CD4-positive, alpha-beta T cell treated with Interleukin-1 beta for 1 hour (primary cell): ENCODE data around the gene LILRB3.
"Not testable (repeated sequence)": the region's sequence is repeated elsewhere in the genome, so short reads cannot be mapped to it uniquely, and the experiment has no call there.

Experiments
- DNase-seq, 2 donors: peaks; one replicate each; pipeline ENCODE4 v3.0.0-alpha.2; 2020 to 2022

The LILRB3 gene

DNA sequence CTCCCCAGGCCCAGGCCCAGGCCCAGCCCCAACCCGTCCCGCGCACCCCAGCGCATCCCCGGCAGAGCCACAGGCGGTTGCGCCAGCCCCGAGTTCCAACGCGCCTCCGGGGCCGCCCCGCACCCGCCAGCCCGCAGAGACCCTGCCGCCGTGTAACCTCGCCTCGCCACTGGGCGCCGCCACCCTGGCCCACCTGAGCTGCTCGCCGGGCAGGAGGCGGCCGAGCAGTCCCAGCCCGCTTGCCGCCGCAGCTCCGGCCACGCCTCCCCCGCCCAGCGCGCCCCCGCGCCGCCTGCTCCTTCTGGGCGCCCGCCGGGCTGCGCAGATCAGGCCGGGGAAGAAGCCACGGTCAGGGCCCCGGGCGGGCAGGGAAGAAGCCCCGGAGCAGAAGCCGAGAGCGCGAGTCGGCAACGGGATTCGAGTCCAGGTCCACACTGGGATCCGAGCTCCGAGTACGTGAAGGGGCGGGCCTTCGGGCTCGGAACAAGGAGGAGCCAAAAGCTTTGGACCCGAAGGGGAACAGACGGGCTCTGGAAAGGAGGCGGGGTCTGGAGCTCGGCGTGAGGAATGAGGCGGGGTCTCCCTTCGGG, 33.6 kb downstream of the LILRB3 start, which contains the start of gene MBOAT7:
TSS of gene MBOAT7 (minus strand) at position 436 of the 590 bp plus-strand sequence. CDS start 1,072 bp downstream, outside the sequence.
- DNase-seq = no peak

DNA sequence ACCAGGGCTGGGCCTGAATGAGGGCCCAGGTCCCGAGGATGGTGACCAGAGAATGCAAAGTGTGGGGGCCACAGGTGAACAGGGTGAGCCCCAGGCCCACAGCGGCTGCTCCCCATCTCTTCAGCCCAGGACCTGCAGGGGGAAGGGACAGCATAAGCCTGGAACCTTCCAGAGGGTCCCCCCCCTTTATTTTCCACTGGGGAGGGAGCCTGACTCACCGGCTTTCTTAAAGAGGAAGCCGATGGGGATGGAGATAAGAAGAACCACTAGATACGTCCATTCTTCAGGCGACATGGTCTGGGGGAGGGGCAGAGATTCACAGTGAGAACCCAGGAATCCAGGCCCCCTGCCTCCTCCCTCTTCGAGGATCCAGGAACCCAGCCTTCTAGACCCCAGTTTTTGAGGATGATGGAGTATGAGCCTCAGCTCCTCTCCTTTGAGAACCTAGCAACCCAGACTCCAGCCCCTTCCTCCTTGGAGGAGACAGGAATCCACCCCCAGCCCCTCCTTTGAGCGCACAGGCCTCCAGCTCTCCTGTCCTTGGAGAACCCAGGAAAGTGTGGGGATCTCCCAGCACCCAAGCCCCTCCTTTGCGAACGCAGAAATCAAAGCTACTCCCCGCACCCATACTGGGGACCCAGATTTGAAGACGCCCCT, 34.5 kb downstream of the LILRB3 start:
- DNase-seq = peak; percentile 60 to 66

DNA sequence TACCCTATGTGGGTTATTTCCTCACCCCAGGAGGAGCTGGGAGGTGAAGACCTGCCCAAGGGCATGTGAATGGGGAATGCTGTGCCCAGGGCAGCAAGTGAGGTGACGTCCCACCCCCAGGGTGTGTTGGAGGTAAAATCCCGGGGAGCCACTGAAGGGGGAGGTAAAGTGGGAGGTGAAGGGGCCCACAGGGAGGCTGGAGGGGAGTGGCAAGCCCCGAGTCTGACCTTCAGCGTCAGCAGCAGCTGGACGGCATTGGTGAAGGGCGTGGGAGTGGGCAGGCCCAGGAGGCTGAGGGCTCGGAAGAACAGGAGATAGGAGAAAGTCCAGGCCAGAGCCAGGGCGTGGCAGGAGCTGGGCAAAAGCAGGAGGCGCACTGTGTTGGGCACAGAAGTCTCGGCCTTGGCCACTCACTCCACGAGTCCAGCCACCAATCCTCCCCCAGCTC, 35.8 kb downstream of the LILRB3 start:
- no peak for DNase-seq

DNA sequence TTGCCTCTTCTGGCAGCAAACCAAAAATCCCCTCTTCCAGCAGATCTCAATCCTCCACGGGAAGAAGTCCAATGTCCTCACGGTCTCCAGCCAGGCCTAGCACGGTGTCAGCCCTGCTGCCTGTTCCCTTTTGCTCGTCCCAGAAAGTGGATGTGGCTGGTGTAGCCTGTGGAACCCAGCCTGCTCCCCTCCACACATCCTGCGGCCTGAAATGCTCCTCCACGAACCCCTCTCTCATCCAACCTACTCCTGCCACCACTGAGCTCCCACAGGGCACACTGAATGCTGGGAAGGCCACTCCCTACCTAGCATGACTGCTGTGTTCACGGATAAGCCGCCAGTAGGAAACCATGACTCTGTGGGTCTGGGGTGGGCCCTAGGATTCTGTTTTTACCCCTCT, 36.5 kb downstream of the LILRB3 start:
- DNase-seq = no peak

DNA sequence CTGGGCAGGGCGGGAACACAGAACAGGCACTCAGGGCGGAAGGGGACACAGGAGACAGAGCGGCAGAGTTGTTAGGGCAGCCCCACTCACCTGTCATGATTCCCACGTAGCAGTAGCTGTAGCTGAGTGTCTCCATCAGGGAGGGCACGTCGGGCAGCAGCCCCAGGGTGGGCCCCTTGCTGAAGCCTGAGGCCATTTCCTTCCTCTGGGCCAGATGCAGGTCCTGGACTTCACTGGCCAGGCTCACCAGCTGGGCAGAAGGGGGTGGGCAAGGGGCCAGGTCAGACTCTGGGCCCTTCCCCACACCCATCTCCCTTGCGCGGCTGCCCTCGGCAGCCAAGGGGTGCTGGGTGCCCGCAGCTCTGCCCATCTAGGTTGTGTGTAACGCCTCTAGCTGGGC, 39.4 kb downstream of the LILRB3 start:
- no peak for DNase-seq

- not testable (repeated sequence) for DNase-seq
These were observed 40.9 kb downstream of the LILRB3 start for GRCh38 chr19:54181894-54182293.

DNA sequence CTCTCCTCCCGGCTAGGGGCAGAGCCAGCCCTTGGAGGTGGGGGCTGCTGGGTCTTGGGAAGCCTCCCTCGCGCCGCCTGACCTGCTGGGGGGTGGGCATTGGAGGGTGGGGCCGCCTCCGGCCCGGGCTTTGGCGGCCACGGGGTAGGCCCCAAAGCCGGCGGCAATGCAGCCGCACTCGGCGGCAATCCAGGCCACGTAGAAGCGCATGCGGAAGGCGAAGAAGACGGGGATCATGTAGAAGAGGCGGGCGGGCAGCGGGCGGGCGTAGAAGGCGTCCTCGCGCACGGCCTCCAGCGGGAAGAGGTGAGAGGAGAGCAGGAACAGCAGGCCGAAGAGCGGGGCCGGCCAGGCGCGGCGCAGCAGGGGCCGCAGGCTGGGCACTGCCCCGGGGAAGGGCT, 42.1 kb downstream of the LILRB3 start:
- no peak for DNase-seq

DNA sequence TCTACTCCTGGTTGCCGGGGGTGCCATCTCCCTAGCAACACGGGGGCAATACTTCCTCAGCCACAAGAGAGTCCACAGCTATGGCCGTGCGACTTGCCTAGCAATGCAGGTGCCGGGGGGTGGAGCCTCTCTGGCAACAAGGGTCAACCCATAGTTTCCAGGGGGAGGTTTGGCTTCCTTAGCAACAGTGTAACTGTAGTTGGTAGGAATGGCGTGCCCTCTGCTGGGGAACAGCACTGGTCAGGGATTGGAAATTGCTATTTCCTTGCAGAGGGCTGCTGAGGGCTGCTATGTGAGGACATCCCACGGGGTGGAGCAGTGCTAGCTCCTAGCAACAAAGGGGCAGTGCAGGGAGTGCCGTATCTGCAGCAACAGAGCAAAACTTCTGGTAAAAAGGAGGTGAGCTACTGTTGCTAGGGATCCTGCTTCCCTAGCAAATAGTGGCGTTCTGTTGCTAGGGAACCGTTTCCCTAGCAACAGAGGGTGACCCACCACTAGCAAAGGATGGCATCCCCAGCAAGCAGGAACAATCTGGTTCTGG, 42.8 kb downstream of the LILRB3 start:
- DNase-seq = peak in 1 of 2 donors; percentile 31

DNA sequence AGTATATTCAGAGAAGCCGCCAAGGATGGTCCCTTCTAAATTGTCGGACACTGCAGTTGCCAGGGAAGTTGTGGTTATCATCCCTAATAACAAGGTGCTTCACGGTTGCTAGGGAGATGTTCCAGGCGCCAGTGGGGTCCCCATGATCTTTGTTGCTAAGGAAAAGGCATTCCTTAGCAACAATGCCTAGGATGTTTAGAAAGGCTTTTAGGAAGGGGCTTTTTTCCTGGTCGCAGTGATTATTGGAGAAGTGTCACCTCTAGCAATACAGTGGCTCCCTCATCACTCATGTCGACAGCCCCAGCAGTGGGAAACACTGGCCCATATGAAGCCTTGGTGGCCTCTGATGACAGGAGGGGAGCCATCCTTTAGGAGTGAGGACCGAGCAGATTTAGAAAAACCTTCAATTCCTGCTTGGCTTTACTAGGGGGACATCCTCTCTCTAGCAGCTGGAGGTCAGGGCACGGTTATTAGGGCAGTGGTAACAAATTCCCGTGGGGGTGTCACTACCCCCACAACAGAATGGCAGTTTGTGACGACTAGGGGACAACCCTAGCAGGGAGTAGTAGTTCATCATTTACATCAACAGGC, 43.5 kb downstream of the LILRB3 start:
- no peak for DNase-seq

- DNase-seq = peak; percentile 30 to 42
These were observed 44.1 kb downstream of the LILRB3 start for GRCh38 chr19:54178581-54179261.

GRCh38 chr19:54173951-54174834, 48.6 kb downstream of the LILRB3 start:
- no peak for DNase-seq

DNA sequence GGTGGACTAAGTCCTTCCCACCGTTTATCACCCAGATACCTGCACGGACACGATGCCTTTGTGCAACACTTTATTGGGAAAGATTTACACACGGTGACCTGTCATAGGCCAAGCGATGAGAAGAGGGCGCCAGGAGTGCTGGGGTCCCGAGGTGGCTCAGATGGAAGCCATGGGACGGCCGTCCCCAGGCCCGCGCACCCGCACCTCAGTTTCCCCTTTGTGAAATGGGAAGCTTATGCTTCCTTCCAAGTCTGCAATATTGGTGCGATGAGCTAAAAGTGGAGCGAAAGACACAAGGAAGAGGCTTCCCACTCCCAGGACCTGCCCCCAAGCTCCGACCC, 49.5 kb downstream of the LILRB3 start:
- DNase-seq = no peak

GRCh38 chr19:54172471-54173358, 50.1 kb downstream of the LILRB3 start, which contains the start of gene TMC4:
Gene TMC4 (minus strand): TSS chr19:54173160. CDS start chr19:54173117, 43 bp downstream.
- DNase-seq = peak in 1 of 2 donors; percentile 30

GRCh38 chr19:54171736-54172431, 50.9 kb downstream of the LILRB3 start:
- not testable (repeated sequence) for DNase-seq

- no peak for DNase-seq
These were observed 53.6 kb downstream of the LILRB3 start for GRCh38 chr19:54169149-54169740.

DNA sequence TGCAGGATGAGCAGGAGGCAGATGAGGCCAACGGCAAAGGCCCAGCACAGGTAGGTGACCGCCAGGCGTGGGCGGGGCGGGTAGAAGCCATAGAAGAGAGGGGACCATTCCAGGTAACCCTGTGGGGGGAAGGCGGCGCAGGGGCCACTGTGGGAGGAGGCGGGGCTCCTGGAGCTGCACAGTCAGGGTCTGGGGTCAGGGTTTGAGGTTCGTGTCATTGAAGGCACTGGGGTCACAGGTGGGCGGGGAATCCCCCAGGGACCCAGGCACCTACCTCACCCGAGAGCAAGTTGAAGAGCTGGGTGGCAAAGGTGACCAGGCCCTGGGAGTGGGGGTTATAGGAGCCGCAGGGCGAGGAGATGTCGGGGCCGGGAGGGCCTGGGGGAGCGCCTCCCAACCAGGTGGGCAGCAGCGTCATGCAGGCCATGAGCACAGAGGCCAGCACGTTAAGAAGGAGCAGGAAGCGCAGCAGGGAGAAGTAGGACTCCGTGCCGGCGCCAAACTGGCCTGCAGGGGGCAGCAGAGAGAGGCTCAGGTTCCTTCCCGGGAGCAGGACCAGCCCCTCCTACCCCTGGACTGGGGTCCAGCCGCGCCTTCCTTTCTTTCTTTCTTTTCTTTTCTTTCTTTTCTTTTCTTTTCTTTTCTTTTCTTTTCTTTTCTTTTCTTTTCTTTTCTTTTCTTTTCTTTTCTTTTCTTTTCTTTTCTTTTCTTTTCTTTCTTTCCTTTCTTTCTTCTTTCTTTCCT, 54.5 kb downstream of the LILRB3 start:
- DNase-seq = peak; percentile 85 to 87
